Measurements from ENCODE around the gene PCDHA1. TPM values are rescaled to one million over a fixed set of nuclear protein-coding genes. Genes with fewer than 3 reads are reported as not detected.

PCDHA1 gene
- total RNA-seq, 6 experiments from 2014 or later, result 0.09 to 0.22 (median 0.14) TPM

GRCh38 chr5:141040093-141040770 is 254.3 kb downstream of the PCDHA1 start:
- no peak overlapping the region for H3K4me3 Mint-ChIP-seq
- no peak for DNase-seq
- peak; percentile 46 for TF ChIP-seq CTCF (IDR thresholded peaks at IDR 0.05)

GRCh38 chr5:141040771-141041426 is 255.0 kb downstream of the PCDHA1 start:
- H3K4me1 Mint-ChIP-seq (ENCODE audit: low read depth), result no peaks in the 10 kb centered on the region
- no peaks in the 10 kb centered on the region for H3K27me3 Mint-ChIP-seq (ENCODE audit: insufficient read depth)
- DNase-seq, result peak; percentile 32
- peak; percentile 75 for TF ChIP-seq CTCF (IDR thresholded peaks at IDR 0.05)
- H3K9me3 Mint-ChIP-seq, result peaks cover 10% of the 10 kb centered on the region
- H3K36me3 Mint-ChIP-seq (ENCODE audit: low read depth), result no peaks in the 10 kb centered on the region
- no peak overlapping the region for H3K27ac Mint-ChIP-seq
- no peak overlapping the region for H3K4me3 Mint-ChIP-seq

More at GRCh38 chr5:141040093-141040770, 254.3 kb downstream of the PCDHA1 start:
- H3K36me3 Mint-ChIP-seq (ENCODE audit: low read depth), result no peaks in the 10 kb centered on the region
- H3K27me3 Mint-ChIP-seq (ENCODE audit: insufficient read depth), result no peaks in the 10 kb centered on the region
- no peak overlapping the region for H3K27ac Mint-ChIP-seq
- peaks cover 10% of the 10 kb centered on the region for H3K9me3 Mint-ChIP-seq
- no peaks in the 10 kb centered on the region for H3K4me1 Mint-ChIP-seq (ENCODE audit: low read depth)

- peaks cover 7% of the 10 kb centered on the region for H3K9me3 Mint-ChIP-seq
- H3K36me3 Mint-ChIP-seq (ENCODE audit: low read depth), result no peaks in the 10 kb centered on the region
- no peak overlapping the region for H3K27ac Mint-ChIP-seq
- no peak for DNase-seq
- H3K27me3 Mint-ChIP-seq (ENCODE audit: insufficient read depth), result no peaks in the 10 kb centered on the region
- H3K4me3 Mint-ChIP-seq, result no peak overlapping the region
- peak; percentile 53 for TF ChIP-seq CTCF (IDR thresholded peaks at IDR 0.05)
- no peaks in the 10 kb centered on the region for H3K4me1 Mint-ChIP-seq (ENCODE audit: low read depth)
Observed at GRCh38 chr5:141041427-141041785, 255.5 kb downstream of the PCDHA1 start.

- Mint-ChIP-seq H3K4me1 (ENCODE audit: low read depth) (no peaks in the 10 kb centered on the region), H3K36me3 (ENCODE audit: low read depth) (no peaks in the 10 kb centered on the region), H3K4me3 (no peak overlapping the region), H3K27ac (no peak overlapping the region), H3K27me3 (ENCODE audit: insufficient read depth) (no peaks in the 10 kb centered on the region), H3K9me3 (peaks cover 4% of the 10 kb centered on the region; the same call in 1 of the 2 replicates)
- DNase-seq, result no peak
- no peak for TF ChIP-seq CTCF (IDR thresholded peaks at IDR 0.05)
Observed at GRCh38 chr5:141042555-141042954, 256.6 kb downstream of the PCDHA1 start.

GRCh38 chr5:141050622-141051520 is 264.9 kb downstream of the PCDHA1 start, which contains the start of gene PCDHB1:
Gene PCDHB1, plus strand, starts transcription at chr5:141051374. Its CDS starts 97 bp downstream, at chr5:141051471.
- Mint-ChIP-seq H3K27me3 (ENCODE audit: insufficient read depth) (peaks cover 3% of the 10 kb centered on the region), H3K27ac (no peak within 1 kb of the TSS)

More at GRCh38 chr5:141050622-141051520, 264.9 kb downstream of the PCDHA1 start, which contains the start of gene PCDHB1:
- no peak for TF ChIP-seq CTCF (IDR thresholded peaks at IDR 0.05)
- DNase-seq, result no peak
- Mint-ChIP-seq H3K4me3 (peak within 1 kb of the TSS; percentile 53), H3K9me3 (peaks cover 4% of the 10 kb centered on the region), H3K36me3 (ENCODE audit: low read depth) (no peaks in the 10 kb centered on the region), H3K4me1 (ENCODE audit: low read depth) (no peaks in the 10 kb centered on the region)

Data from HFFc6 (cell line).